HG02588 (cell line): Measurements from ENCODE around the gene HHLA2.

Source experiments
- ATAC-seq: cut with Tn5 transposase; IDR thresholded peaks from one replicate; pipeline ENCODE4 v1.9.1; 2021; ENCODE audit warnings: mild to moderate bottlenecking, moderate library complexity; ENCODE audit not compliant: unreplicated experiment

Gene HHLA2

DNA sequence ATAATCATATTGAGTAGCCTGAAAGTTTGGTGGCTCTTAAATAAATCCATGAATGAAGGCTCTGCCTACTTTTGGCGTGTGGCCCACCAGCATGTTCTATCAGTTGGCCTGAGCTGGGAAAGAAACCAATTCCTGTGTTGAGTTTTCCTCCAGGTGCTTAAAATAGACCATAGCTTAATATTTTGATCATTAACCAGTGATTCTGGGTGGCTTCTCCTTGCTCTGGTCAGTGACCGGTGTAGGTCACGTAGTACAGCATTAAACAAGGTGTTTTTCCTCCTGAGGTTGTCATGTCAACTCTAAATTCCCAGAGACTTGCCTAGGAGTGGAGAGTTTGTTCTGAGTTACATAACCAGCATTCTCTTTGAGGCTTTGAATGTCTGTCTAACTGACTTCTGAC is 1.3 kb downstream of the HHLA2 start:
- ATAC-seq, result no peak

DNA sequence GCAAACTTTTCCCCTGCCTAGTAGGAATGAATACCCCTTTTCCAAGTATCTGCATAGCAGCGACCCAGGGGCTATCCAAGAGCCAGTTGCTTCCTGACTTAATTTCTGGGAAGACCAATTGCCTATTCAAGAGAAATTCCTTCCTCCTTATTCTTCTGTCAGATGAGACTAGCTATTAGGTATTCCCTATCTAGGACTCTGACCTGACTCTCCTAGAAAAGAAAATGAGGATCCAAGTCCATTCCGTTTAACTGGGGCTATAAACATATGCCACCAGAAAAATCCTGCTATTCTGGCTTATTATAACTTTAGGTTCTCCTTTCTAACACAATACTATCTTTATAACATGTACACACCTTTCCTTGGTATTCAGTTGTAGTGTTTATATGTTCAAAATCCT is 1.7 kb downstream of the HHLA2 start:
- no peak for ATAC-seq

DNA sequence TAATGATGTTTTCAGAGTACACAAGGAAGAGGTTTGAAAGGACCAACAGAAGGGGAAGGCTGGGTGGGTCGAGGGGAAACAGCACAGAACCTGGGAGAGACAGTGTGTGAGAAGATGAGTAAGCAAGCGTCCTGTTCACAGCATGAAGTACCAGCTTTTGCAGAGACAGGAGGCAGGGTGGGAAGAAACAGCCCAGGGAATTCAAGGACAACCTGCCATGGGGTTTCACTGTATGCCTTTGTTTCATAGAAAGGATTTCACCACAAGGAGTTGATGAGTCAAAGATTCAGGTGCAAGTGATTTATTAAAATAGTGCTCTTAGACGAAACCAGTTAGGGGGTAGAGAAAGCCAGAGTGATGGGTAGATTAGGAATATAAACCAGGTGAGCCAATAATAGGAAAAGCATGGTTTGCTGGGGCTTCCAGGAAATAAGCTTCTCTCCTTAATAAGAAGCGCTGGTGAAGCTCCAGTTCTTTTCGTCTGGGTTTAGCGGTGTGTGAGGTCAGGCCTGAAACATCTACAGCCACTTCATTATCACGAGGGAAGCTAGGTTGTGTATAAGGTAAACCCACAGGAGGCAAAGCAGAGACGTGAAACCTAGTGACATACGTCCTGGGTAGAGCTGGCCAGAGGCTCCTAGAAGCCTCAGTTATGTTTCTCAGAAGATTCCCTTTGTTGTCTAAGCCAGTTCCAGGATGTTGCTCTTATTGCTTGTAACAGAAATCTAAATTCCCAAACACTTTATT is 3.9 kb downstream of the HHLA2 start:
- no peak for ATAC-seq

DNA sequence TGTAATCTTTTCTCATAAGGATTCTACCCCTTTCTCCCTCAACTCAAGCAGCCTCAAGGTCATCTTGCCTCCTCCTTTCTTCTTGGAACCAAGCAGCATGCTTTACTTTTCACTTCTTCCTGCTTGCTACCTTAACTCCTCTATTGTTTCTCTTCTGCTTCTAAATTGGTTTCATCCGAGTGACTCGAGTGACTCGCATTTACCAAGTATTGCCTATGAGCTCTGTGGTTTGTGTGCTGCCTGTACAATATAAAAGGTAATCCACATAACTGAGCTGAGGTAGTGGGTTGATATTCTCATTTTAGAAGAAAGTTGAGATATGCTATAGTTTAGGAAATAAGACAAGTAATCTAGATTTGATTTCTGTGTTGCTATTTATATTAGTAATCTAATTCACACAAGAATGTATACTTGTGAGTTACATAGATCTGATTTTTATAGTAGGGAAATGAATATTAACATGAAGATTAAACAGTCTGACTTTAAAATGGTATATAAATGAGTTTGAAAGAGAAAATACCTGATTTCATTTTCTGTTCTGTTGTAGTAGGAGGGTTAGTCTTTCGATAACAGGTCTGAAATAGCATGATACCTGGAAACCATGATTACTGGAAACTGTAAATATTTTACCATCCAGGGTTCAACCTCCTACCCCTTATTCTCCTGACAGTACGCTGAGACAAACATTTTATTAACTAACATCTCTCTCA is 5.5 kb downstream of the HHLA2 start:
- ATAC-seq, result no peak

DNA sequence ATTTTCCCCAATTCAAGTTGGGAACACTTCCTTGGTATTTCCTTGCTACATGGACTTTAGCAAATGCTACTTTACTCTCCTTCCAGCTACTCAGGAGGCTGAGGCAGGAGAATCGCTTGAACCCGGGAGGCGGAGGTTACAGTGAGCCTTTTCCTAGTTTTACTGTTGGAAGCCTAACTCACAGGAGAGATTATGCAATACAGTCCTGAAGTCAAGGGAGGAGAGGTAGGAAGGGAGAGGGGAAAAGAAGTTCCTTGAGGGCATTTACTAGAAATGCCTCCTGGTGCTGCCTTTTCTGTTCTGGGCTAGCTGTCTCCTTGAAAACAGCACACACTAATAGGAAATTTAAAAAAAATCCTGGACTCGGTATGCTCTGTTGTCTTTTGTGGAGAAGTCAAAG is 6.2 kb downstream of the HHLA2 start:
- no peak for ATAC-seq

DNA sequence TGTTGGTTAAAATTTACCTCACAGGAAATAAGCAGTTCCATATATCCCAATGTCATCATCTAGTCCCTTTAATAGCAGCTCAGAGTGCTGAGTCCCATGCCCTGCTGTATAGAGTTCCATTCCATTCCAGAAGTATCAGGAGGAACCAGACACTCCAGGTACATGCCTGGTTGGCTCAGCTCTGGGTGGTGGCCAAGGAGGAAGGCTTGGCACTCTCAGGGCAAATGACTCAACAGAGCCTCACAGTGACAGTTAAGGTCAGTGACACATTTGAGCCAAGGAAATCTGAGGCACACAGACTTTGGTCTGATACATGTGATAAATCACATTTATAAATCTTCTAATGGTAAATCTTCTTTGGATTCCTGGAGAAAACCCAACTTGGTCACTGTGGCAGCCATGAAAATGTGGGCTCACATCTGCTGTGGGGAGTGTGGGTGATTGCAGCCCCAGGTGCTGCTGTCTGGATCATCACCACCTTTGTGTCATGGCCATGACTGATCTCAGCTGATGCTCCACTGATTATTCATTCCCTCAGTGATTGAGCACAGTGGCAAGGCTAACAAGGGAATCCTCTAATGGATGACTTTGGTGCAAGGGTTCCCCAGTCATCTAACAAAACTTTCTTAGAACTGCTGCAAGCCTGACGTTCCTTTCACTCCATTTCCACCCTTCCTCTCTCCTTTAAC is 9.3 kb downstream of the HHLA2 start:
- ATAC-seq, result no peak

DNA sequence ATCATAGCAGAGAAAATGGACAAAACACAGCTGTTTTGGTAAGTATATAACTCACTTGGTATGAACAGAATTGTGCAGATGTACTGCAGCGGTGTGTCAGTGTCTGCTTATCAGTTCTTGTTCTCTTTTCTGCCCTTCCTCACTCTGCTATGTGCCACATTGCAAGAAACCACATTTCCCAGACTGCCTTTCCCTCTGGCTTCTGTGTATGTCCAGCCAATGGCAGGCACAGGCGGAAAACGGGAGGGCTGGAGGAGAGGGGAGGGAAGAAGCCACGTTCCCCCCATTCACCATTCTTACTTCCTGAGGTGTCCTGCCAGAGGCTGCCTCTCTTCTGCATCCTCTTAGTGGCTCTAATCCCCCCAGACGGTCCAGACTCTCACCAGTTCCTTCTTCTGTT is 15.4 kb downstream of the HHLA2 start:
- ATAC-seq, result no peak

DNA sequence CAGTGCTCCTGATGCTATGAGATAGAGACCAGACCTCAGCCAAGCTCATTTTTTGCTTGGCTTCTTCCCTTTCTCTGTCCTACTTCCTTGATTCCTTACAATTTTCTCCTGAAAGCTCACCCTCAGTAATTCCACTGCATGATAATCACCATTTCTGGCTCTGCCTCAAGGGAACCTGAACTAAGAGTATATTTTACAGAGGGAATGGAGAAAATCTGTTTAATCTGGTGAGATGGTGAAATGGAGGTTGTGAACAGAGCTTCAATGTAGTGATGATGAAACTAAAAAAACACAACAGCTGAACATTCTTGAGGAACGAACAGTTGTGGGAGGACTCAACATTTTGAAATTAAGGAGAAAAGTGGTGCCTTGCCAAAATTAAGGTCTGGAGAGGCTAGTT is 16.3 kb downstream of the HHLA2 start:
- ATAC-seq, result no peak

DNA sequence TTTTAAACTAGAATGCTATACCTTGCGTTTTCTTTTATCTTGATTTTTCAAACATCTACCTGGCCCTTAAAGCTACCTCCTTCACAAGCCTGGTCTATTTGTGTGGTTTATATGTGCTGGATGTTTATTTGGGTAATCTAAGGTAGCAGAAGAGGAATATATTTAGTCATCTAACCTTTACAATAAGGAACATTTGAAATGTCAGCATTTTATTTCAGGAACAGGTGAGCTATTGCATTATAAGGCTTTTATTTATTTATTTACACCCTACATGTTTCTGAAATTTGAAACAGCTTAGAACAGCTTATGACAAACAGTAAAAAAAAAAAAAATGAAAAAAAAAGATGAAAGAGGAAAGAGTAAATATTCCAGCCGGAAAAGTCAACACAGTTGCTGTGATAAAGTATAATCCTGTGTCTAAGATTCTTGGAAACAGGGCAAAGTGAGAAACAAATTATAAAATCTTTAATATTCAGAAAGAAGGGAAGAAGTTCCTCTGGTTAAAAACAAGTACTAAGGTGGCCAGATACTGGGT is 19.5 kb downstream of the HHLA2 start:
- no peak for ATAC-seq

DNA sequence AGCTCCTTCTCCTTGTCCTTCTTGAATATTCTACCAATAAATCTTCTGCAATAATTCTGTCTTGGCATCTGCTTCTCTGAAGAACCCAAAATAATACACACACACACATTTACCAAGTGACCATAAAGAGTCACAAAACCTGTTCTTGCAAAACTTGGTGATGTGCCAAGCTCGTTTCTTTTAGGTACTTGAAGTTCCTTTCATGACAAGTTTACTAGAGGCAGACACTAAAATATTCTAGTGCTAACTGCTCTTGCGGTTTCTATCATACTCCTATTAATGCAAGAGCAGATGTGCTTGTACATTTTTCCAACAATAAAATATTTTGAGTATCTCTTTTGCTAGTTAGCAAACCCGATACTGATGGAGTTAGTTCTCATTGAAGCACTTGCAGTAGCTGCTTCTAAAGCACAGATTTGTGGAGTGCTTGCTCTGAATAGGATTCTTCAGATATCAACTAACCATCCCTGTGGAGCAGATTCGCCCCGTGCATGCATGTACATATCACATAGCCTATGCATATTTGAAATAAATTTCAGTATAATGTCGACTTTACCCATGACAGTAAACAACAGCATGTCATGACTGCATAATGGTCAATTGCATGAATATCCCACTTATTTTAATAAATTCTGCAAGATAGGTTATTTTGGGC is 23.2 kb downstream of the HHLA2 start:
- ATAC-seq, result no peak

DNA sequence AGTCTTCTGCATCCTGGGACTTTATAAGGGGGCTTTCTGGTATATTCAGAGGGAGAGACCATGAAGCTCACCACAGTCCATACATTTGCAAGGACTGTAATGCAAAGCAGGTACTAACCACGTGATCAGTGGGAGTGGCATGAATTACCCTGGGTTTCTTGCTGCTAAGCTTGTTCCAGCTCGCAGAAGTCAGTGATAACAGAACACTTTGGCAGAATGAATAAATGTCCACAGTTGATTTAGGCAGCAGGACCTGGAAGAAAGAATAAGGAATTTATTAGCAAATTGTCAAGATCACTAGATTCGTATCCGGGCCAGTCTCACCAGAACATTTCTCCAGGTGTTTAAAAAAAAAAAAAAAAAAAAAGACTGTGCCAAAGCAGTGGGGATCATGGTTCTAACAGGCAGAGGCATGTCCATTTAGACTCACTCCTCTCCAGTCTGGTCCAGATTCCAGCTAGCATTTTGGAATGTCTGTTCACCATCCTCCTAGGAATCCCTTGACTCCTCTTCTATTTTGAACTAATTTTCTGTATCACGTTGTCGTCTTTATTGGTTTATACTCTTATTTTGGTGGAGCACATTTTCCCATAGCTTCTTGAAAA is 24.5 kb downstream of the HHLA2 start:
- no peak for ATAC-seq

DNA sequence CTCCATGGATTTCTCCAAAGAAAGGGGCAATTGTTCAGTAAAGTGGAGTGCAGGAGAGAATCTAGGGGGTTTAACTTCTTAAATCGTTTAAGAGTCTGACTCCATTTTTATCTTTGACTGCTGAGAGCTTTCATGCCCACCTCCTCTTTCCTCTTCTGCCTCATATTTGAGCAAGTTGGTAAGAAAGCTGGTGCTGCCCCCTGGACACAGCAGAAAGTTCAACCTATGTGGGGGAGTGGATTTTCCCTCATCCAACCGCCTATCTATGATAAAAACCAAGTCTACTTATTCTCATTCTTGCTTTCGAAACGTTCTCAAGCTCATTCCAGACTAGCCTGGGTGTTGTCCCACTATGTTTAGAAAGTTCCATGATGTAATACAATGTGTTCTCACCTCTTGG is 26.0 kb downstream of the HHLA2 start:
- ATAC-seq, result no peak

DNA sequence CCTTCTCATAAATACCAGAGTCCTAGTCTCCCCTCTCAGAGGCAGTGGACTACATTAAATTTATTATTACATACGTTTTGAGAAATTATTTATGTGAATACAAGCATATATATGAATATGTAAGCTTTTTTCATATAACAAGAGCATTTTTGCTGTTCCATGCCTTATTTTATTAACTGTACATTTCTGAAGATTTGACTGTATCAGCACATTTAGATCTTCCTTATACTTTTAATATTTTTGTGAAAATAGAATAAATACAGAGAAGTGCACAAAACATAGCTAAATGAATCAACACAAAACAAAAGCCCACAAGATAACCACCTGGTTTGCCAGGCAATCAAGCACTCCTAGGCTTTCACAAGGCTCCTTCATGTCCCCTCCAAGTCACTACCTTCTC is 27.8 kb downstream of the HHLA2 start:
- ATAC-seq, result no peak

DNA sequence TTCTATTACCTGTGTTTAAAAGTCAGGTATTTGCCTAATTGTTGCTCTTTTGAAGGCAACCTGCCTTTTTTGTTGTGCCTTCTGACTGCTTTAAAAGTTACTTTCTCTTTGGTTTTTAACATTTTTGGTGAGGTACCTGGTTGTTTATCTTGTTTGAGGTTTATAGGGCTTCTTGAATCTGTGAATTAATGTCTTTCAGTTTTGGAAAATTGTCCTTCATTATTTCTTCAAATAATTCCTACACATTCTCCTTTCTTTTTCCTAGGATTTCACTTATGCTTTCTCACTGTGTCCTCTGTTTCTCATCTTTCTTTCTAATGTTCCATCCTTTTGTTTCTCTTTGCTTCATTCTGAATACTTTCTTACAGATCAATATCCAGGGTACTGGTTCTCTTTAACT is 30.8 kb downstream of the HHLA2 start:
- ATAC-seq, result no peak

DNA sequence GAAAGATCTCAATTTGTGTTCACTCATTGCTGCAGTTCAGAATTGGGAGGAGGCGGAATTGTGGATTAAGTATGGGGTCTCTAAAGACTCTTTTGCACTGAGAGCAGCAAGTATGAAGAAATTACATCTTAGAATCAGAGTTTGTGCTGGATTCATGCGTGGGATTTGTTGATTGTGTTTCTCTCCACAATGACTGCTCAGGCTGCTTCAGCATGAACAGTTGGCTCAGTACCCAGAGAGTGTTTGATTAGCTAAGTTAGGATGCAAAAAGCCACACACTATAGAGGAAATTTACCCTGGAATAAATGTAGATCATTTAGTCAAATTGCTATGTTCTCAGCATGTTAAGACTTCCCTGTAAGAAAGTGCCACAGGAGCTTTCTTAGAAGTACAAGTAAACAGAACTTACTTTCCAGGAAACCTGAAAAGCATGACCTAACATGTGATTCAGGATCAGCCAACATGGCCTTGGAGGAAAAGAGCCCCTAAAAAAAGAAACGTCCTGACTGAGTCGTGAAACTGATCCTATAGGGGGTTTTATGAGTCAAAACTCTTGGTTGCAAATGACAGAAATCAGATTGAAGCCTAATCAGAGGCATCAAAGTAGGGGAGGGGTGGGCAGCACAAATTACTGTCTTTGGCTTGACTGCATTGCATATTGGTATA is 32.6 kb downstream of the HHLA2 start:
- ATAC-seq, result no peak

DNA sequence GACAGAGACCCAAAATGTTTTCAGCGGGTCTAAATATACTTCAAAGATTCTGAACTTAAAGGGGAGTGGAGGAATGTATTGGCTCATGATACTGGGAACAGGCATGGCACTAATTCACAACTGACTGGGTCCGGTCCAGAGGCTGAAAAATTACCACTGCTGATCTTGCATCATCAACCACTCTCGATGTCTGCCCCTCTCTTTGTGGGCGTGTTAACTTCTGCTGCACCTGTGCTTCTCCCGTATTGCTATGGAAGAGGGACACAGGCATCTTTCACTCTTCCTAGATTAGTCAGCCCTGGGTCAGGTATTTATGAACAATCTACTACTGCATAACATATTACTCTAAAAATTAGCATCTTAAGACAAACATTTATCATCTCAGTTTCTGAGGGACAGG is 33.2 kb downstream of the HHLA2 start:
- no peak for ATAC-seq

DNA sequence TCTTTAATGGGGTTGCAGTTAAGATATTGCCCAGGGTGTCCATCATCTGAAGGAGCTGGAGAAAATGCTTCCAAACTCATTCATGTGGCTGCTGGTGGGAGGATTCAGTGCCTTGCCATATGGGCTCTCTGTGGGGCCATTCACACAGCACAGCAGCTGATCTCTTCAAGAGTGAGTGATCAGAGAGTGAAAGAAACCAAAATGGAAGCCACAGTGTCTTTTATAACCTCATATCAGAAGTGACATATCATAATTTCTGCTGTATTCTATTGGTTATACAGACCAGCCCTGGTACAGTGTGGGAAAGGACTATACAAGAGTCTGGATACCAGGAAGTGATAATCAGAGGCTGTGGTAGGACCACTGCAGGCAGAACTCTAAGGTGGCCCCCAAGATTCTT is 33.6 kb downstream of the HHLA2 start:
- ATAC-seq, result no peak

DNA sequence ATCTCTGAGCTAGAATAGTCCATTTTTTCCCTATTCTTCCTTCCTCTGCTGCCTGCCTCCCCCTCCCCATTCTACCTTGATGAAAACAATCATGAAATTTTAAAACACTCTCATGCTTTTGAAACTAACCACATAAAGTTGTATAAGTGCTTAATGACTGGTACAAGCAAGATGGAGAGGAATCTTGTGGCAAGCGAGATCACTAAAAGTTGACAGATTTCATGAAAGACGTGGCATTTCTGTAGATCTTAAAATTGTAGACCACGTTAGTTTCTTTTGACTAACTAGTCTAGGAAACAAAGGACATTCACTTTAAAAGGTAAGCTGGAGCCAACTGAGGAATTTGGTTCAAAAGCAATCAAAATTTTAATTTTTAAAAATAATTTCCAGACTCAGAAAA is 35.4 kb downstream of the HHLA2 start:
- no peak for ATAC-seq

DNA sequence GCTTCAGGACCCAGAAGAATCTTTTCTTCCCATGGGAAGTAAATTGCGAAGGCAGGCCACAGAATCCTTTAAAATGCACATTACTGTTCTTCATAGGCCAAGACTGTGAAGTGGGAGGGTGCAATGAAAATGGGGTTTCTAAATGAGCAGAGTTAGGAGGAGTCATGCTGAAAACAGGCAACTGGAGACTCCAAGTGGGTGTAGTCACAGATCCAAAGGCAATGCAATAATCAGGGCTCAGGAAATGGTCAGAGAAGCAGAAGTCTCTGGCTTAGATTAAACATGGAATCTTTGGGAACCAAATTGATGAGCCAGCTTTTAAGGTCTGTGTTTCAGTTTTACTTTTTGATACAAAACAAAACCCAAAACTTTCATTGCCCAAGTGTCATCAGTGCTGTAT is 37.6 kb downstream of the HHLA2 start:
- ATAC-seq, result no peak

DNA sequence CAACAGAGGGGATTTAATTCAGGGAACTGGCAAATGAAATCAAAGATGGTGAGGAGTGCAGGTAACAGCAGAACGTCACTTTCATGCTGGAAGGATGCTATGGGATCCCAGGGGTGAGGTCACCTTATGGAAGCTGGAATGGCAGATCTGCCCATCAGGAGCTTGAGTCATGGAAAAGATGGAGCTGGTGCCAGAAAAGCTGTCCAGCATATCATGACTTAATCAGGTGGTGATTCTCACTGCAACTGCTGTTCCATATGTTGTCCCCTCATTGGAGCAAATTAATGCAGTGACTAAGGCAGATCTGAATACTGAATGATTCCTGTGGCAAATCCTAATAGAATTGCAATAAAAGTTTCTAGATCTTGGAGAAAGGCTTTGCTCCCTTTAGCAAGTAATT is 38.4 kb downstream of the HHLA2 start:
- ATAC-seq, result no peak
